Measurements from ENCODE around the gene CHMP5. TPM values are rescaled to one million over a fixed set of nuclear protein-coding genes. Genes with fewer than 3 reads are reported as not detected.

The CHMP5 gene
- total and polyA plus RNA-seq, 10 of the 15 experiments (the other 5 are each of a cell fraction or from before 2014, with no cell fraction given), result 40.3 to 179 (median 78.6) TPM

GRCh38 chr9:33245341-33245740 lies 19.5 kb upstream of the CHMP5 start:
- Histone ChIP-seq H3K9ac (ENCODE audit: control insufficient read depth, insufficient read depth, low read length) (no peak overlapping the region), H3K27ac (ENCODE audit: control insufficient read depth, insufficient read depth) (no peak overlapping the region), H3K4me3 (no peak overlapping the region), H3K9me3 (replicated peaks; ENCODE audit: control insufficient read depth, insufficient read depth, low read length) (no peaks in the 10 kb centered on the region), H3K27me3 (replicated peaks in 1 of 2; ENCODE audit: control insufficient read depth in 2 of 2, insufficient read depth in 2 of 2, low read length in 1 of 2) (no peaks in the 10 kb centered on the region), H3K79me2 (ENCODE audit: control insufficient read depth, insufficient read depth, low read length) (no peaks in the 10 kb centered on the region), H2AFZ (ENCODE audit: control insufficient read depth, low read depth, low read length) (no peak overlapping the region), H3K4me1 (ENCODE audit: control insufficient read depth, insufficient read depth, low read length) (peaks cover 13% of the 10 kb centered on the region), H3K4me2 (ENCODE audit: control insufficient read depth, insufficient read depth) (no peak overlapping the region), H3K36me3 (ENCODE audit: control insufficient read depth in 2 of 2, insufficient read depth in 2 of 2, low read length in 1 of 2) (no peaks in the 10 kb centered on the region), H4K20me1 (ENCODE audit: control insufficient read depth, insufficient read depth) (no peaks in the 10 kb centered on the region)
- DNase-seq (ENCODE audit: low read depth, low spot score) (no peak), ATAC-seq (no peak), FAIRE-seq (no peak)
- TF ChIP-seq E2F4 (IDR thresholded peaks at IDR 0.05; ENCODE audit: low read depth, low read length) (no peak), HDGF (IDR thresholded peaks at IDR 0.05) (no peak)
- in situ Hi-C loops (cut with MboI) (loop anchor here (5.0 kb wide), 1 partner anchor 52 kb away; no protein-coding TSS in a partner anchor), intact Hi-C loops (cut with micrococcal nuclease; ENCODE audit: unreplicated experiment) (no loop called here)
- CTCF ChIA-PET, result interaction anchor here (0.7 kb wide), 1 partner anchor 9 kb away, joined by 3 read pairs; no protein-coding TSS in a partner anchor
- POLR2A ChIA-PET, result no interaction called here
- no TSS peak for BruUV-seq (replicated peaks)
- 97% methylated on average over 2 of the region's 2 CpGs for WGBS (ENCODE audit: insufficient coverage, insufficient replicate concordance, low lambda C conversion rate, missing lambda C conversion rate)
- SMC1A ChIA-PET (ENCODE audit: uncharacterized antibody, unreplicated experiment), result no interaction called here
- RAD21 ChIA-PET (ENCODE audit: unreplicated experiment), result interaction anchor here (2.1 kb wide), 1 partner anchor 19 kb away, joined by 4 read pairs; no protein-coding TSS in a partner anchor

- peaks cover 16% of the 10 kb centered on the region for H3K4me1 ChIP-seq (ENCODE audit: control insufficient read depth, insufficient read depth, low read length)
- no peak overlapping the region for H3K9ac ChIP-seq (ENCODE audit: control insufficient read depth, insufficient read depth, low read length)
- no TSS peak for BruUV-seq (replicated peaks)
- H2AFZ ChIP-seq (ENCODE audit: control insufficient read depth, low read depth, low read length), result no peak overlapping the region
- ChIA-PET CTCF (no interaction called here), POLR2A (no interaction called here), RAD21 (ENCODE audit: unreplicated experiment) (no interaction called here), SMC1A (ENCODE audit: uncharacterized antibody, unreplicated experiment) (no interaction called here)
- H3K9me3 ChIP-seq (replicated peaks; ENCODE audit: control insufficient read depth, insufficient read depth, low read length), result no peaks in the 10 kb centered on the region
- intact Hi-C loops (cut with micrococcal nuclease; ENCODE audit: unreplicated experiment) (no loop called here), in situ Hi-C loops (cut with MboI) (loop anchor here (5.0 kb wide), 1 partner anchor 51 kb away; no protein-coding TSS in a partner anchor)
- H3K27ac ChIP-seq (ENCODE audit: control insufficient read depth, insufficient read depth), result no peak overlapping the region
- 84% methylated on average over 9 of the region's 9 CpGs for WGBS (ENCODE audit: insufficient coverage, insufficient replicate concordance, low lambda C conversion rate, missing lambda C conversion rate)
- no peaks in the 10 kb centered on the region for H4K20me1 ChIP-seq (ENCODE audit: control insufficient read depth, insufficient read depth)
- no peak for DNase-seq (ENCODE audit: low read depth, low spot score)
- TF ChIP-seq HSF1 (IDR thresholded peaks at IDR 0.05; ENCODE audit: low read depth, low read length) (no peak), CHD1 (IDR thresholded peaks at IDR 0.05; ENCODE audit: low read depth, low read length) (no peak), MAX (IDR thresholded peaks at IDR 0.05; ENCODE audit: low read depth, low read length) (no peak), PAX5 (IDR thresholded peaks at IDR 0.05; ENCODE audit: borderline replicate concordance, low read depth, low read length) (no peak), CBX3 (IDR thresholded peaks at IDR 0.05; ENCODE audit: borderline replicate concordance, low read depth) (no peak), KDM1A (IDR thresholded peaks at IDR 0.05; ENCODE audit: borderline replicate concordance) (no peak), LARP7 (IDR thresholded peaks at IDR 0.05) (no peak)
- FAIRE-seq, result no peak
- peaks cover 0 to 3% of the 10 kb centered on the region in 2 experiments; a peak in 1 of 4 replicates for H3K36me3 ChIP-seq (ENCODE audit: control insufficient read depth in 2 of 2, insufficient read depth in 2 of 2, low read length in 1 of 2)
- no peak for ATAC-seq
- no peak overlapping the region for H3K4me3 ChIP-seq
- H3K27me3 ChIP-seq (replicated peaks in 1 of 2; ENCODE audit: control insufficient read depth in 2 of 2, insufficient read depth in 2 of 2, low read length in 1 of 2), result no peaks in the 10 kb centered on the region
- no peak overlapping the region for H3K4me2 ChIP-seq (ENCODE audit: control insufficient read depth, insufficient read depth)
- H3K79me2 ChIP-seq (ENCODE audit: control insufficient read depth, insufficient read depth, low read length), result no peaks in the 10 kb centered on the region
Measured at GRCh38 chr9:33246269-33246860, 18.5 kb upstream of the CHMP5 start.
